ENCODE measurements around the gene HTR1B. TPM values are rescaled to one million over a fixed set of nuclear protein-coding genes. Genes with fewer than 3 reads are reported as not detected.

The HTR1B gene
- total and polyA plus RNA-seq, 10 of the 15 experiments (the other 5 are each of a cell fraction or from before 2014, with no cell fraction given) = 0.98 TPM; not detected in 9

DNA sequence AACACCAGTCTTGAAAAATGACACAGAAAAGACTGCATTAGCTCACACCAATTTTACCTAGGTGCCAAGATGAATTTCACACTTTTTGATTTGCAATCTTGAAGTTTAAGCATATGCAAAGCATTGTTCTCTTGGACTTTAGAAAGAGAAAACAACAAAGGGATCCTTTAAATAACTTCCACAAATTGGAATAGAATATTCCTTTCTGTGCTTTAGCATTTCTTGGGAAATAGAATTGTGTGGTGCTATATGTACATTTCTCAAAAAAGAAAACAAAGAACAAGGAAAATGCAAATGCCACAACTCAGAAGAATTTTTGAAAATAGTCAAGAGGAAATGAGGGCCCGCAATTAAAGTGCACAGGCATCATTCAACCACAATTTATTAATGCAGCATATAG is 17.0 kb downstream of the HTR1B start:
- WGBS (ENCODE audit: insufficient coverage, insufficient replicate concordance, low lambda C conversion rate, missing lambda C conversion rate) = 0% methylated on average over 1 of the region's 1 CpG
- Histone ChIP-seq H3K4me3 (no peak overlapping the region), H3K27me3 (replicated peaks in 1 of 2; ENCODE audit: control insufficient read depth in 2 of 2, insufficient read depth in 2 of 2, low read length in 1 of 2) (no peaks in the 10 kb centered on the region), H2AFZ (ENCODE audit: control insufficient read depth, low read depth, low read length) (no peak overlapping the region), H3K4me1 (ENCODE audit: control insufficient read depth, insufficient read depth, low read length) (no peaks in the 10 kb centered on the region), H3K79me2 (ENCODE audit: control insufficient read depth, insufficient read depth, low read length) (no peaks in the 10 kb centered on the region), H3K36me3 (ENCODE audit: control insufficient read depth in 2 of 2, insufficient read depth in 2 of 2, low read length in 1 of 2) (no peaks in the 10 kb centered on the region), H3K9me3 (replicated peaks; ENCODE audit: control insufficient read depth, insufficient read depth, low read length) (no peaks in the 10 kb centered on the region), H3K4me2 (ENCODE audit: control insufficient read depth, insufficient read depth) (no peak overlapping the region), H3K9ac (ENCODE audit: control insufficient read depth, insufficient read depth, low read length) (no peak overlapping the region), H3K27ac (ENCODE audit: control insufficient read depth, insufficient read depth) (no peak overlapping the region), H4K20me1 (ENCODE audit: control insufficient read depth, insufficient read depth) (no peaks in the 10 kb centered on the region)
- no peak for TF ChIP-seq RELA (IDR thresholded peaks at IDR 0.05; ENCODE audit: borderline replicate concordance, partially characterized antibody)
- TF ChIP-seq EP300 (IDR thresholded peaks at IDR 0.05; ENCODE audit: borderline replicate concordance in 1 of 2, control insufficient read depth in 1 of 2, low read depth in 2 of 2, low read length in 2 of 2) = no peak
- TF ChIP-seq, protein P1, sequence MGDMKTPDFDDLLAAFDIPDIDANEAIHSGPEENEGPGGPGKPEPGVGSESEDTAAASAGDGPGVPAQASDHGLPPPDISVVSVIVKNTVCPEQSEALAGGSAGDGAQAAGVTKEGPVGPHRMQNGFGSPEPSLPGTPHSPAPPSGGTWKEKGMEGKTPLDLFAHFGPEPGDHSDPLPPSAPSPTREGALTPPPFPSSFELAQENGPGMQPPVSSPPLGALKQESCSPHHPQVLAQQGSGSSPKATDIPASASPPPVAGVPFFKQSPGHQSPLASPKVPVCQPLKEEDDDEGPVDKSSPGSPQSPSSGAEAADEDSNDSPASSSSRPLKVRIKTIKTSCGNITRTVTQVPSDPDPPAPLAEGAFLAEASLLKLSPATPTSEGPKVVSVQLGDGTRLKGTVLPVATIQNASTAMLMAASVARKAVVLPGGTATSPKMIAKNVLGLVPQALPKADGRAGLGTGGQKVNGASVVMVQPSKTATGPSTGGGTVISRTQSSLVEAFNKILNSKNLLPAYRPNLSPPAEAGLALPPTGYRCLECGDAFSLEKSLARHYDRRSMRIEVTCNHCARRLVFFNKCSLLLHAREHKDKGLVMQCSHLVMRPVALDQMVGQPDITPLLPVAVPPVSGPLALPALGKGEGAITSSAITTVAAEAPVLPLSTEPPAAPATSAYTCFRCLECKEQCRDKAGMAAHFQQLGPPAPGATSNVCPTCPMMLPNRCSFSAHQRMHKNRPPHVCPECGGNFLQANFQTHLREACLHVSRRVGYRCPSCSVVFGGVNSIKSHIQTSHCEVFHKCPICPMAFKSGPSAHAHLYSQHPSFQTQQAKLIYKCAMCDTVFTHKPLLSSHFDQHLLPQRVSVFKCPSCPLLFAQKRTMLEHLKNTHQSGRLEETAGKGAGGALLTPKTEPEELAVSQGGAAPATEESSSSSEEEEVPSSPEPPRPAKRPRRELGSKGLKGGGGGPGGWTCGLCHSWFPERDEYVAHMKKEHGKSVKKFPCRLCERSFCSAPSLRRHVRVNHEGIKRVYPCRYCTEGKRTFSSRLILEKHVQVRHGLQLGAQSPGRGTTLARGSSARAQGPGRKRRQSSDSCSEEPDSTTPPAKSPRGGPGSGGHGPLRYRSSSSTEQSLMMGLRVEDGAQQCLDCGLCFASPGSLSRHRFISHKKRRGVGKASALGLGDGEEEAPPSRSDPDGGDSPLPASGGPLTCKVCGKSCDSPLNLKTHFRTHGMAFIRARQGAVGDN (IDR thresholded peaks at IDR 0.05) = no peak
- TF ChIP-seq SRF (IDR thresholded peaks at IDR 0.05; ENCODE audit: low read depth in 2 of 2, low read length in 2 of 2) = no peak
- in situ Hi-C loops (cut with MboI) = no loop called here
- no peak for DNase-seq (ENCODE audit: low read depth, low spot score)
- CTCF ChIA-PET = no interaction called here
- SMC1A ChIA-PET (ENCODE audit: uncharacterized antibody, unreplicated experiment) = no interaction called here
- intact Hi-C loops (cut with micrococcal nuclease; ENCODE audit: unreplicated experiment) = no loop called here
- no TSS peak for BruUV-seq (replicated peaks)
- POLR2A ChIA-PET = no interaction called here
- no peak for FAIRE-seq
- ATAC-seq = no peak
- RAD21 ChIA-PET (ENCODE audit: unreplicated experiment) = interaction anchor here (1.3 kb wide), 1 partner anchor 106 kb away, joined by 3 read pairs; no protein-coding TSS in a partner anchor
